Measurements from ENCODE around the gene PFN1. TPM values are rescaled to one million over a fixed set of nuclear protein-coding genes. Genes with fewer than 3 reads are reported as not detected.

The PFN1 gene
- 78.0 TPM for total RNA-seq

DNA sequence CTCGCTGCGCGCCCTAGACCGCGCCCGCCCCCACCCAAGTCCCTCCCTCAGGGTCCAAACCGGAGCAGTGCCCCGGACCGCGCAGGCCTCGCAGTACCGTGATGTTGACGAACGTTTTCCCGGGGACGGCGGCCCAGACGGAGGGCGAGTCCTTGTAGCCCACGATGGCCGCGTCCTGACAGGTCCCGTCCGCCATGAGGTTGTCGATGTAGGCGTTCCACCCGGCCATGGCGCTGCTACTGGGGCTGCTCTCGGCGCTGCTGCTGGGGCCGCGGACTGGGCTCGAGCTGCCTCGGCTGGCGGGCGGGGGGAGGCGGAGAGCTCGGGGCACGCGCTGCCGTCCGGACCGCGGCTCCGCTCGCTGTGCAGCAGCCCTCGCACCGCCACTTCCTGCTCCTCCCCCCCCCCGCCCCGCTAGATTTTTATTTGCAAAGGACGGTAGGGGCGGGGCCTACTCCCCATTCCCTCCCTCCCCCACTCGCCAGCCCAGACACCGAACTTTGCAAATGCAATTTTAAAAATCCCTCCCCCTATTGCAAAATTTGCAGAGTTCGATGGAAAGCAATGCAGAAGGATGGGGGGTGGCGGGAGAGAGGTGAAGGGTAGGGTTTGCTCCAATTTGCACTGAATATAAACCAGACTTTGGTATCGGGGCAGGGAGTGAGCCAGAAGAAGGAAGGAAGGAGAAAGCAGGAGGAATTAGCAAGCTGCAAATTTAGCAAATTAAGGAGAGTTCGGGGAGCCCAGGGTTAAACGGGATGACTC is at the start of gene PFN1:
Gene PFN1 (minus strand): TSS at position 365 of the 765 bp plus-strand sequence. CDS start 136 bp downstream, at position 229.

GRCh38 chr17:4997302-4998026 is 49.1 kb upstream of the PFN1 start, which contains the start of the genes INCA1 and KIF1C:
Gene INCA1 (minus strand): TSS chr17:4997522. CDS start chr17:4994437, 3,085 bp downstream.
Gene KIF1C (plus strand): TSS chr17:4997950. CDS start chr17:5000247, 2,297 bp downstream.

DNA sequence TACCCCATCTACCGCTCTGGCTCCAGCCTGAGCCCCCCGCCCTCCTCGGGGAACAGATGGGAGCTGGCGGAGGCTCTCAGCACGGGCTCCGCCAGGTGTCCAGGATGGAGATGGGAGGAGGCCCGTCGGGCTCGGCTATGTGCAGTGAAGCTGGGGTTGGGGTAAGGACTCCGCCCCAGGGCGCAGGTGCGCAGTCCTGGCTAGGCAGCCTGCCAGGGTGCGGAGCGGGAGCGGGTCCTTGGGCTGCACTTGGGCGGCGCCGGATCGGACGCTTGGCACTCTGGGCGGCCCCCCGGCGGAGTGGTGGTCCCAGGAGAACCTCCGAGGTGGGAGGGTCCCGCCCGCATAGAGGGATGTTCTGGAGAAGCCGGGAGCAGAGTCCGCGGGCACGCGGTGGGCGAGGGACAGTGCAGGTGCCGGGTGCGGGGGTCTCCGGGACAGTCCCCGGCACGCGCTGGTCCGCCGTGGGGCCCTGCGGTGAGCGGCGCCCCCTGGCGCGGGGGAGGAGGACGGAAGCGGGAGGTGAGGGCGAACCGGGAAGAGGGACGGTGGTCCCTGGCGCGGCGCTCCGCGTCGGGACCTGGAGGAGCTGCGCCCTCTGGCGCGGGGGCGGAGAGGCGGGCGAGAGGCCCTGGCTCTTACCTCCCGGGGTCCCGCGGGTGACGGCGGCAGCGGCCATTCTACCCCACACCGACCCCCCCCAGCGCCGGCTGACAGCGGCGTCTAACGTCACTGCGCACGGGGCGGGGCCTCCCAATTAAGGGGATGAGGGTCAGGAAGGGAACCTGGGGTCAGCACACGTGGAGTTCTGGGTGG is 38.8 kb upstream of the PFN1 start, which contains the start of gene CAMTA2:
Gene CAMTA2 (minus strand): TSS at position 725 of the 816 bp plus-strand sequence. CDS start 1,453 bp downstream, outside the sequence.

GRCh38 chr17:4967539-4968485 is 19.5 kb upstream of the PFN1 start, which contains the start of gene SPAG7:
Gene SPAG7 (minus strand): TSS chr17:4967817. CDS start chr17:4967804, 13 bp downstream.

GRCh38 chr17:4950746-4951204 is 2.4 kb upstream of the PFN1 start, which contains the start of gene ENO3:
Gene ENO3 (plus strand): TSS chr17:4951119. CDS start chr17:4951830, 711 bp downstream.

DNA sequence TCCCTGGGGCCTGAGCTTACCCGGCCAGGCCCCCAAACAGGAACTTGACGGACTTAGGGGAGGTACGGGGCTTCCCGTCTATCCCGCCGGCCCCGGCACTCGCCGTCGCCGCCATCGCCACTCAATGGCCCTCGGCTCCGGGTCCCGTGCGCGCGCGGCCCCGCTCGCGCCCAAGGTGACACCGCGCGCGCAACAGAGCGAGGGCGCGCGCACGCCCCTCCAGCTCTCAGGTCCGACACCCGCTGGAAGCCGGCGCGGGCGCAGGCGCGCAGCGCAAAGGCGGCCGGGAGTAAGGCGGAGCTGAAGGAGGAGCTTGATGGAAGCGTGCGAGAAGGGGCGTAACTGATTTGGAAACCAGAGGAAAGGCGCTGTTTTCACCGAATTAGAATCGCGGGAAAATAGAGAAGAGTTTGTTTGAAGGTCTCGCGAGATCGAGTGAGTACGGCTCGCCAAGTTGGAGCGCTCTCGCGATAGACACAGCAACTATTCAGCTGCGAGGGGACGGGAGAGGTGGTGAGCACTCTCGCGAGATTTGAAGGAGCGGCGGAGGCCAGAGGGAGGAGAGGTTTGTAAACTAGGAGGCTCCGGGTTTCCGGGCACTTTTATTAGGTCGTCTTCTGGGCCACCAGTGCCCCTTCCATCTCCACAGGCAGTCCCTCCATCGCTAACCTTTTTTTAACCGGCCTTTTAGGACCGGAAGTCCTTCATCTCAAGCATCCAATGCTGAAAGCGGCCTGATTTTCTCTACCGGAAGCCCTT is 8.4 kb downstream of the PFN1 start, which contains the start of the genes RNF167 and SLC25A11:
Gene RNF167 (plus strand): TSS at position 473 of the 759 bp plus-strand sequence. CDS start 642 bp downstream, outside the sequence.
Gene SLC25A11 (minus strand): TSS at position 251 of the 759 bp plus-strand sequence. CDS start 136 bp downstream, at position 115.

GRCh38 chr17:4931963-4932362 is 16.4 kb downstream of the PFN1 start, which contains the start of gene GP1BA:
Gene GP1BA (plus strand): TSS chr17:4932277. CDS start chr17:4932605, 328 bp downstream.

DNA sequence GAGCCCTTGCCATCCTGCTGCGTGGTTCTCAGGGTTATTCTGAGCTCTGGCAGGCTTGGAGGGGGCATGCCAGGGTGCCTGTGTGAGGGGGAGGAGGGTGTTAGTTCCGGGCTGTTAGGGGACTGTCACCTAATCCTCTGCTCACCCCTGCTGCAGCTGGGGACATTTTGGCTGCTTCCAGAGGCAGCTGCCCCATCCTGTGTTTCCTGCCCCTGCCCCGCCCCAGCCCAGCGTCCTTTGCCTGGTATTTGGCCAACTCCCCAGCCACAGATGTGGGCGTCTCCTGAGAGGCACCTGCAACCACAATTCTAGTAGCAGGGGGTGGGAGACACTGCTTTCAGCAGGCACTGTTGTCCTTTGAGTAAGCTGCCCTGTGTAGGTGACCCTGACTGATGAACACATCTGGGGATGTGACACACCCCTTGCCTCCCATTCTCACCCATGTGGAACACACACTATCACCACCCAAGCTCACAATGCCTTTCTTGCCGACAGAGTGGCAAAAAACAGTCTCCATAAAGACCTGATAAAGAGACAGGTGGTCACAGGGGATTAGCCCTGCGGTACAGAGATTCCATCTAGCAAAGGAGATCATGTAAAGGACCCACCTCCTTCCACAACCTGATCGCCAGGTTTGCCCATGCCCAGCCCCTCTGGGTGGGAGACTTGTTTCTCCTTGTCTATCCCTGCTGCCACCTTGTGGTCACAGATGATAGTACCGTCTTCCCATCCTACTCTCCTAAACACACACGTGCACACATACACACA is 45.1 kb downstream of the PFN1 start, which contains the start of gene CHRNE:
Gene CHRNE (minus strand): TSS at position 48 of the 768 bp plus-strand sequence. CDS start 35 bp downstream, at position 13.

GRCh38 chr17:4899341-4900230 is 48.7 kb downstream of the PFN1 start, which contains the start of gene C17orf107:
Gene C17orf107 (plus strand): TSS chr17:4899536. CDS start chr17:4899763, 227 bp downstream.

Small RNA genes within 50 kb of the gene (small RNA-seq; reads per million reads assigned to genes)
- gene MIR6864 (0.26 reads per million, percentile 9 among the genes with 10 or more reads in this experiment), gene MIR6865 (not detected)

Other genes starting within 250 kb of the PFN1 start
- gene PELP1, start 244.4 kb downstream of the PFN1 start, total RNA-seq: 31.1 TPM
- gene ARRB2, start 237.9 kb downstream of the PFN1 start, total RNA-seq: 16.4 TPM
- 8.3 TPM for gene MED11, start 217.1 kb downstream of the PFN1 start, total RNA-seq
- gene ZMYND15, start 208.7 kb downstream of the PFN1 start, total RNA-seq: 0.23 TPM
- 1.8 TPM for gene CXCL16, start 208.6 kb downstream of the PFN1 start, total RNA-seq
- gene TM4SF5, start 176.6 kb downstream of the PFN1 start, total RNA-seq: not detected
- gene VMO1, start 162.2 kb downstream of the PFN1 start, total RNA-seq: 0.69 TPM
- gene GLTPD2, start 159.6 kb downstream of the PFN1 start, total RNA-seq: not detected
- gene PSMB6, start 152.4 kb downstream of the PFN1 start, total RNA-seq: 111 TPM
- gene PLD2, start 141.4 kb downstream of the PFN1 start, total RNA-seq: 10.8 TPM
- 29.3 TPM for gene MINK1, start 115.2 kb downstream of the PFN1 start, total RNA-seq
- gene C17orf107, start 49.0 kb downstream of the PFN1 start, total RNA-seq: 3.0 TPM
- 0.46 TPM for gene CHRNE, start 45.4 kb downstream of the PFN1 start, total RNA-seq
- not detected for gene GP1BA, start 16.3 kb downstream of the PFN1 start, total RNA-seq
- gene SLC25A11, start 8.5 kb downstream of the PFN1 start, total RNA-seq: 51.2 TPM
- gene RNF167, start 8.3 kb downstream of the PFN1 start, total RNA-seq: 25.8 TPM
- 1.8 TPM for gene ENO3, start 2.6 kb upstream of the PFN1 start, total RNA-seq
- gene SPAG7, start 19.3 kb upstream of the PFN1 start, total RNA-seq: 40.4 TPM
- 11.8 TPM for gene CAMTA2, start 39.1 kb upstream of the PFN1 start, total RNA-seq
- gene INCA1, start 49.0 kb upstream of the PFN1 start, total RNA-seq: 0.69 TPM
- gene KIF1C, start 49.4 kb upstream of the PFN1 start, total RNA-seq: 13.8 TPM
- gene SLC52A1, start 86.9 kb upstream of the PFN1 start, total RNA-seq: not detected
- gene ZFP3, start 129.9 kb upstream of the PFN1 start, total RNA-seq: 15.7 TPM
- 14.3 TPM for gene ZNF232, start 163.3 kb upstream of the PFN1 start, total RNA-seq
- gene USP6, start 167.5 kb upstream of the PFN1 start, total RNA-seq: 0.23 TPM
- 27.7 TPM for gene ZNF594, start 243.3 kb upstream of the PFN1 start, total RNA-seq